HG03196 (cell line): Measurements from ENCODE around the gene STX18.
A peak's percentile ranks its signal among the peaks of the same experiment; 100 is the strongest.
"Not testable (repeated sequence)": the region's sequence is repeated elsewhere in the genome, so short reads cannot be mapped to it uniquely, and the experiment has no call there.

ENCODE experiments used
- ATAC-seq: cut with Tn5 transposase; IDR thresholded peaks from one replicate; pipeline ENCODE4 v1.9.1; 2021; ENCODE audit not compliant: unreplicated experiment

The STX18 gene

DNA sequence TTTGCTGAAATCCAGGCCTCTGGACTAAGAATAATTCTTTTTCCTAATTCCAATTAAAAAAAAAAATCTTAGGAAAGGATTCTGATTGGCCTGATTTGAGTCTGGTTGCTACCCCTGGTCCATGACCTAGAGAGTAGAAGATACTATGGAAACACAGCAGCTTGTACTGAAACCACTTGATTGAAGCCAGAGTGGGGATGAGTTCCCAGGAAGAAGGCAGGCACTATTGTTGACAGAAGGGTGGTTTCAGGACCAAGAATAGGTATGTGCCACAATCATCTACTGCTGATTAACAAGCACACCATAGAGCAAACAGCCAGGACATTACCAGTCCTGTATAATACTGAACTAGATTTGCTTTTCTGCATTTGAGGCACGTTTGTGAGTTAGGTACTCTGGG lies 29.6 kb downstream of the STX18 start:
- ATAC-seq = no peak

DNA sequence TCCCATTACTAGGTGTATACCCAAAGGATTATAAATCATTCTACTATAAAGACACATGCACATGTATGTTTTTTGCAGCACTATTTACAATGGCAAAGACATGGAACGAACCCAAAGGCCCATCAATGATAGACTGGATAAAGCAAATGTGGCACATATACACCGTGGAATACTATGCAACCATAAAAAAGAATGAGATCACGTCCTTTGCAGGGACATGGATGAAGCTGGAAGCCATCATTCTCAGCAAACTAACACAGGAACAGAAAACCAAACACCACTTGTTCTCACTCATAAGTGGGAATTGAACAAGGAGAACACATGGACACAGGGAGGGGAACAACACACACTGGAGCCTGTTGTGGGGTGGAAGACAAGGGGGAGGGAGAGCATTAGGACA lies 31.2 kb downstream of the STX18 start:
- ATAC-seq = not testable (repeated sequence)

DNA sequence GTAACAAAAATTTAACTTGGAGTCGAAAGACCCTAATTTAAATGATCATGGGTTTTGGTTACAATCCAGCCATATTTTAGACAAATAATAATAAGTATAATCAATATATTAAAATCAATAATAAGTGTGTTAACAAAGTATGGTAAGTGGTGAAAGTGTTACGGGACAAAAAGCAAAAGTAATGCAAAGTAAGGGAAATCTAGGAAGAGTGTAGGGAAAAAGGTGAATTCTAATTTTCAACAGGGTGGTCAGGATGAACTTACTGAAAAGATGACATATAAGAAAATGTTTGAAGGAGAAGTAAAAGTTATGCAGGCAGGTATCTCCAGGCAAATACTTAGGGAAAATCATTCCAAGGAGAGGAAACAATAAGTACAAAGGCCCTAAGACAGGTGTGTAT lies 32.3 kb downstream of the STX18 start:
- no peak for ATAC-seq

DNA sequence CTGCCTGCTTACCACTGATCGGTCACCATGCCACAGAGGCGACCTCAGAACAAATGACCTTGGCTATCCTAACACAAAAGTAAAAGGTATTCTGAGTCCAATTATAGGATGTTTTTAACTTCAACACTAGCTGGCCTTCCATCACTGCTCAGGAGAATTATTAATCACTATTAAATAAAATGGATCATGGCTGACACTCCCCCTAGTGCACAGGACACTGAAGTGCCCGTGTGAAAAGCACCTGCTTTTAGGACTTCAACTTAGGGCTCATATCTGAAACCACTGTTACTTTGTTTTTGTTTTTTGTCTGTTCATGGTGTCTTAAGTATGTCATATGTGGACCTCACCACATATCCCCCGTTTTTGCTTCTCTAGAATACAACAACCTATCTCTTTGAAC lies 33.9 kb downstream of the STX18 start:
- ATAC-seq = no peak

DNA sequence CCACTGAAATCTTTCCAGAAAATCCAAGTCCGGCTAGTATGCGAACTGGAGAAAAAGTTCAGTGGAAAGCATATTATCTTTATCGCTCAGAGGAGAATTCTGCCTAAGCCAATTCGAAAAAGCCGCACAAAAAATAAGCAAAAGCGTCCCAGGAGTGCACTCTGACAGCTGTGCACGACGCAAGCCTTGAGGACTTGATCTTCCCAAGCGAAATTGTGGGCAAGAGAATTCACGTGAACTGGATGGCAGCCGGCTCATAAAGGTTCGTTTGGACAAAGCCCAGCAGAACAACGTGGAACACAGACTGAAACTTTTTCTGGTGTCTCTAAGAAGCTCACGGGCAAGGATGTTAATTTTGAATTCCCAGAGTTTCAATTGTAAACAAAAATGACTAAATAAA lies 34.4 kb downstream of the STX18 start:
- no peak for ATAC-seq

DNA sequence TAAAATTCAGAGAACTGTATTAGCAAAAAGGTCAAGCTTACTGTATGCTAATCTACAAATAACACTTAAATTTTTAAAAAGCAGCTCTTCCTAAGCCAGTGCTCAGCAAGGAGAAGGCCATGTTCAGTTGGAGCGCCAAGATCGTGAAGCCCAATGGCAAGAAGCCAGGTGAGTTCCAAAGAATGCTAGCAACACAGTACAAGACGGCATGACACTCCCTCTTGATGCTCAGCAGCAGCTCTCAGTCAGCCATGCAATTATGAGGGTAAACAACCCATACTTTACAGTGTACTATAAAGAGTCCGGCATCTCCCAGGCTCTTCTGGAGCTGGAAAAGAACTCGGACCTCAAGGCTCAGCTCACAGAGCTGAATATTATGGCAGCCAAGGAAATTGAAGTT lies 34.9 kb downstream of the STX18 start:
- no peak for ATAC-seq

DNA sequence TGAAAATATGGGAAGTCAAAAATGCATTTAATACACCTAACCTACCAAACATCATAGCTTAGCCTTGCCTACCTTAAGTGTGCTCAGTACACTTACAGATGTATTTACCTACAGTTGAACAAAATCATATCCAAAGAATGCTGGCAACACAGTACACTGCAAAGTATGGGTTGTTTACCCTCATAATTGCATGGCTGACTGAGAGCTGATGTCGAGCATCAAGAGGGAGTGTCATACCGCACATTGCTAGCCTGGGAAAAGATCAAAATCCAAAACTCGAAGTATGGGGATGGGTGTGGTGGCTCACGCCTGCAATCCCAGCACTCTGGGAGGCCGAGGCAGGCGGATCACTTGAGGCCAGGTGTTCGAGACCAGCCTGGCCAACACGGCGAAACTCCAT lies 36.6 kb downstream of the STX18 start:
- ATAC-seq = not testable (repeated sequence)

DNA sequence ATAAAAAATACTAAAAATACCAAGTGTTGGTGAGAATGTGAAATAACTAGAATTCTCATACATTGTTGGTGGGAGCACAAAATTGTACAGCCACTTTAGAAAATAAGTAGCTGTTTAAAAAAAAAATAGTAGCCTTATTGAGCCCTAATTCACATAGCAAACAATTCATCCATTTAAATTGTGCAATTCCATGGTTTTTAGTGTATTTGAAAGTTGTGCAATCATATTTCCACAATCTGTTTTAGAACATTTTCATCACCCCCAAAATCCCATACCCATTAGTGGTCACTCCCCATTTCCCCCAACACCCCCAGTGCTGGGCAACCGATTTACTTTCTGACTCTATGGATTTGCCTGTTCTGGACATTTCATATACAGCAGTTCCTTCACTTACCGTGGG lies 37.1 kb downstream of the STX18 start:
- no peak for ATAC-seq

DNA sequence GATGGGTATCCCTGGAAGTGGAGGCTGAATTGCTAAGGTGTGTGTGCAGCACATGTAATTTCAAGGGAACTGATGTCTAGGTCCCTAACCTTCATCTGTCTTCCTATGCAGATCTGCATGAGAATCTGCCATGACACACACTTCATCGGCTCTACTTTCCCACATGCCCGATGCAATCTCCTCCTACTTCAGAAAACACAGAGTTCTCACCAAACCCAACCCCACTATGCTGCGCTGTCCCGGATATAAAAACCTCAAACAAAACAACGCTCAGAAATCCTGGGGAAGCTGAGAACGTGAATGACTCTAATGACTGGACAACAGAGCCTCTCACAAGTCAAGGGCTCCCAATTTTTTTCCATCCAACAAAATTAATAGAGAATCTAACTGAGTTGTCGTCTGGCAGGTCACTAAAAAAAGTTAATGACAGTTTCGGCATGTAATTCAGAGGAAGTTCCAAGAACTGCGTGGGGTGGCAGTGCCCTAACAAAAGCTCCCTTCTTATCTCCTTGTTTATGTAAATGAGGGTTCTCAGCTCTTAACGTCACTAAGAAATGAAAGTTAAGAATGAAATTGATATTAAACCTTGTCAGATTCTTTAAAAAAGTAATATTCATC lies 39.0 kb downstream of the STX18 start:
- ATAC-seq = no peak

DNA sequence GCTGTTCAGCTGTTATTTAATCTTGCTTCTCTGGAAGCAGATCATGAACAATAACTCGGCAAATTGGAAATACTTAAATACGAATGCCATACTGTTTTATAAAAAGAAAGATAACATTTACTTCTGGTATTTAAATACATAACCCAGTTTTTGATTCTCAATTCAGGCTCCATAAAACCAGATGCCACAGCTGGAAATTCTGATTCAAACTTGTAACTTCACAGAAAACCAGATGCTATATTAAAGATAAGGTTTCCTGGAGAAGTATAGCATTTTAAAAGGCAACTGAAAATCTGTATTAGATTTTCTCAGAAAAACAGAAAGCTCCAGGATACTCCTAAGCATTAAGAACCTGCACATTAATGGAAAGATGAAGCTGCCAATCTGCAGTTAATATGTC lies 40.2 kb downstream of the STX18 start:
- ATAC-seq = no peak

DNA sequence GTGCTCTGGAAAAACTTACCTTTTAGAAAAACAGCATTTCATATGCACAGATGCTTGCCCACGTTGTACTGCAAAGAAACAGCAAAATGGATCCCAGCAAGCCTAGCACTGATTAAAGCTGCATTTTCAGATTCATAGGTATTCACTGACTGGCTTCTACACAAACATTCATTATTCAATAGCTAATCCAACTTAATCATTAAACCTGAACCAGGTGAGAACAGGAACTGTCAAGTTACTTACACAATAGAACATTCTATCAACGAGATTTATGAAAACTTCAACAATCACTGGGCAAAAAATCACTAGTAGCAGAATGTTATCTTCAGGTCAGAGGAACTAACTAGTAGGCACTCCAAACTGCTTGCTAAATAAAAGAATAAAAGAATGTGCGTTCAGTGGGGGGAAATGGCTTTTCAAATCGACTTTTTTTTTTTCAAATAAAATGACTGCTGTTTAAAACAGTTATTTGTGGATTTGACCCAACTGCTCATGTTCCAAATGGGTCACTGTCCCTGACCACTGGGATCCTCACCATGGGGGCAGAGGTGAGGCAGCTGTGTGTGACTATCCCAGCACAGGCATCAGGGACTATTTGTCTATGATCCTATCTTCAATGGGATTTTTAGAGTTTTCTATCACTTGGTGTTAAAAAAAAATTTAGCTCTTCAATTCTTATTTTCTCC lies 42.3 kb downstream of the STX18 start:
- ATAC-seq = no peak

DNA sequence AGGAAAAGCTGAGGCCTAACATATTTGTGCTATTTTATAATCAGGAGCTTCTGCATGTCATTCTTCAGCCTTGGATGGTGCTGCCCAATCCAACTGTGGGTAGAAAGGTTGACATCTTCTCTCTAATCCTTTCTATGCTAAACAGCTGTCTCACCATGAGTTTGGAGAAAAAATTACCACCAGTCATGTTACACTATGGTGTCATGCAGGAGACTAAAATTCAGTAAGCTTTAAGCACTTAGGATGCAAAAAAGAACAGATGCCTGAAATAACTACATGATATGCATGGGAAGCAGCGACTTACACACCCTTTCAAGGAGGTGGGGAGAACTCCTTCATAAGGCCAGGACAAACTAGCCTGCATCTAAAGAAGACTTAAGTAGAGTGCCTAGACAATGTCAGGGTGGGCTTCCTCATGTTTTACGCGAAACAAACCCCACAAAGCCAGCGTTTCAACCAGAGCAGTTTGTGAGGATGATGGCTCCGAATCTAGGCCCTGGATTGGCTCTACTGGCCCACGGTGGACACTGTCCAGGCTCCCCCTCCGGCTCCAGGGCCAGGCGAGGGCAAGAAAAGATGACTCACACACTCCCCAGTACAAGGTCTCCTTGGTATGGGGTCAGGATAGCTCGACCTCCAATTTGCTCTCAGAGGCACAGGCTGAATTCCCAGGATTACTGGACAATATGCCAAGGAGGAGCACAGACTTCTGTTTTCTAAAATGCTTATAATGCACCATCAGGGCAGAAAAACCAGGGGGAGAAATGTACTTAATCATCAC lies 45.1 kb downstream of the STX18 start:
- no peak for ATAC-seq

DNA sequence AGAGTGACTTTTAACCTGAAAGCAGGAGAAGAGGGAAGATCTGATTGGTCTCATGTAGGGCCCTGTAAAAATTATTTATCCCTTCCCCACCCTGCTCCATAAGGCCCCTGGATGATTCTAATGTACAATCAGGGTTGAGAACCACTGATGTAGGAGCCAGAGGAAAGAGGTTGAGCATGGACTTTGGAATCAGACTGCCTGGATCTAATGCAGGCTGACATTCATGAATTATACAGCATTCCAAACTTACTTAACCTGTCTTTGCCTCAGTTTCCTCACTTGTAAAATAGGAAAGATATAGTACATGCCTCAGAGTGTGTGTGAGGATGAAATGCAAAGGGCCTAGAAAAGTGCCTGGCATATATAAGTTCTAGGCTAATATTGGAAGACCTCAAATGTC lies 47.0 kb downstream of the STX18 start:
- no peak for ATAC-seq

DNA sequence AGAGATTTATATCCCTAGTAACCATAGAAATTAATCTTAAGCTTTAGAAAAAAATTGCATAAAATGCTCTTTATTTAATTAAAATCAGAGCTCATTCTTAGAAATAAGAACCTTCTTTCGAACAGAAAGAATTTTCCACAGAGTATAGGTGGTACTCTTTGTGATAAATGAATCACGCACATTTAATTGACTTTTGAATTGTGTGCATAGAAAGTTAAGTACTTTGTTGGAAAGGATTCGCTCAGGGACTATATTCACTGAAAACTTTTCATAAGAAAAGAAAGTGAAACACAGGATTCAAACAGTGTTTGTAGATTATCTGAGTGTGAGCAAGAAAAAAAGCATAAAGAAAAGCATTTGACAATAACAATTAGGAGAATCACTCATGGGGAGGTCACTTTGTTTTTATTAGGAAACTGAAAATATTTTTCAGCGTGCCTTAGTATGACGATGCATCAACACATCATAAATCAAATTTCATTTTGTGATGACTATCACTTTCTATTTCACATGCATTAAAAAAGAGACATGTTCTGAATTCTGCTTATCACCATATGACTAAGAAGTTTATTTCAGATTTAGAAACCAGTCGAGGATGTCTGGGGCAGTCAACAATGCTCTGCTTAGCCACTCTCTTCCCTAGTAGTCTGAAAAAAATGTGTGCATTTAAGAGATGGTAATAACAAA lies 49.5 kb downstream of the STX18 start:
- ATAC-seq = peak; percentile 68

DNA sequence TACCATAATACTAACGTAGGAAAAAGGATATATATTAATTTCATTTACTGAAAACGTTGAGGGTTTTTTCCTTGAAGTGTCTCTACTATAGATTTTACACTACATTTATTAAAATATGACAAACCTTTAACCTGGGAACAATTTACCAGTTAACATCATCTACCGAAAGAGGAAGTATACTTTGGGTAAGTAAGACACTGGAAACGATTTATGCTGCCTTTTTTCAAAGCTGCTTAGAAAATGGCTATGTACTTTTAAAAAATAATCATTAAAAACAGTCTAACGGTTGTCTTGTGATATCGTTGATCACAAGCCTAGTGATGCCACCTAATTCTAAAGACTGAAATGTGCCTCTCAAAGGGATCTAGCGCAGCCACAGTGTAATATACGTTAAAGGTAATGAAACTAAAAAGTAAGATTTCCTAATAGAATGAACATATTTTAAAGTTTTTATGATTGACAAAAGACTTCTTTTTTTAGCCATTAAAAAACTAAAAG lies 50.4 kb downstream of the STX18 start:
- ATAC-seq = no peak

DNA sequence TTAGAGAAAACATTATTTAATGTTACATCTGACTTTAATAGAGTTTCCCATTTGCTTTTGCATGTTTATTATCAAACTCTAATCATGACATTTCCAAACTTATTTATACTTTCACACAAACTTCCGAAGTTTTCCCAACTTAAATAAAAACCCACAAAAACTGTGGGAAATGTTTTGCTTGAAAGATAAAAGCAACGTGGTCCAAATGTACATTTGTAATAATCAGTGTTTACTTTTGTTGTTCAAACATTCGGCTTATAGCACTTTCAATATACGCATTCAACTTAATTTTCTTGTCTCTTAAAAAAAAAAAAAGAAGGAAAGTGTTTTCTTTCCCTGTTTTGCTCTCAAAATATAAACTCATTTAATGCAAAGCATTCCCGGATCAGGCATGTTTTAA lies 51.0 kb downstream of the STX18 start:
- ATAC-seq = no peak

DNA sequence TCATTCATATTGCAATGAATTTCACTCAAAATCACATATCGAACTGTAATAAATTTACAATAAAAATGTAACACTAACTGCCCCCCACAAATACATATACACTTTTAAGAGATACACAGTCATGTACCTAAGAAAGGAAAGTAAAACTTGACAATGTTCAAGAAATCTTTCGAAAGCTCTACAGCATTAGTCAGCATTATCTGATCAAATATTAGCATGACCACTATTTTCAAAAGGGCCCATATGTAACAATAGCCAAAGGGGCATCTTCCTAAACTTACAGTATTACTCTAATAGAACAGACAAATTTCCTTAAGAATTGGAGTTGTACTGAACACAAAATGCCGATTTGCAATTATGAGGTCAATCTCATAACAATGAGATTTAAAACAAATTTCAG lies 51.8 kb downstream of the STX18 start:
- ATAC-seq = no peak

DNA sequence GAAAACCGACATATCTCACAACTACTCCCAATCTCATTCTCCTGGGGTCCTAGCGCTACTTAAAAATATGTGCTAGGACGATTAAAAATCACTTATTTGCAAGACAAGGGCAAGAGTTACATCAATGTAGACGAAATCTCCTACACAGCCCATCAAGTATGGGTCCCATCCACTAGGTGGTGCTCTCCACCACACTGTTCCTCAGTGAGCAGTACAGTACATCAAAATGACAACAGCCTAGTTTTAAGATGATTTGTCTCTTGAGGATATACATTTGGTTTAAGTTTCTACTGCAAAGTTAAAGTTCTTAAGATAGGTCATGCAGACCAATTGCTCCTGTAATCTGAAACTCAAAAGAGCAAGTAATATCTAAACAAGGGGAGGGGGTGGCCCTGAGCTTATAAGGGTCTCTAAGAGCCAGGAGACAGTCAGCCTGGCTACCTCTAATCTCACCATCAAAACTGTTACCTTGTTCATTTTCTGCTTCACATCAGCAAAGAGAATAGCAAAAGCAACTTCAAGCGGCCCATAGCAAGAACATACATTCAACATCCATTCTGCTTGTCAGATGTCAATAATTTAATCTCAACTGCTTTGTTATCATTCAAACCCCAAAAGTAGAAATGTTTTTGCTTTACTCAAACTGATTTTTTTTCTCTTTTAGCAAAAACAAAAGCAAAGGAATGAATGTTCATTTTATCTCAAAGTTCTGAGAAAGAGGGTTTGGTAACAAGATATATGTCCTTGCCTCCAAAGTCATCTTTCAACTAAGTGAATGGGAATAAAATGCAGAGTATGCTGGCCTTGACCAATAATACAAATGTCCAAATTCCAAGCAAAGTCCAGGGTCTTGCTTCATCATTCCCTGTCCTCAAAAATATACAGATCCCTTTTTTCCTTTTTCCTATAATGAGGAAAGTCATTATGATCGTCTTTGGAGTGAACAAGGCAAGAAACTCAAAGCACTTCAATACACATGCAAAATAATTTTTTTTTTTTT lies 53.1 kb downstream of the STX18 start:
- peak; percentile 75 for ATAC-seq

DNA sequence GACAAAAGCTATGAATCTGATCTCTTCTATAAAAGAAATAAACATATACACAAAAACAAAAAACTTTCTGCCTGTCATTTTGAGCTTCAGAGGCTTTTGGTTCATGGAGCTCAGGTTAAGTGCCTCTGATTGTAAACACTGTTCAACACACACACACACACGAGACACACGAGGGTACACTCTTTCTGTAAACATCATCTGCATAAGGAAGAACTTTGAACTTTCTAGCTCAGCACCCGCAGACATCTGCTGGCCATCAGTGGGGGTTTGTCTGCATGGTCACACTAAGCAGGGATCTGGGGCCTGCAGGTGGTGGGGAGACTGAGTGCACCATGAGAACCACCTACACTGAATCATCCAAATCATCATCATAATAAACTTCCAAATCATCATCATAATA lies 54.9 kb downstream of the STX18 start:
- ATAC-seq = no peak

DNA sequence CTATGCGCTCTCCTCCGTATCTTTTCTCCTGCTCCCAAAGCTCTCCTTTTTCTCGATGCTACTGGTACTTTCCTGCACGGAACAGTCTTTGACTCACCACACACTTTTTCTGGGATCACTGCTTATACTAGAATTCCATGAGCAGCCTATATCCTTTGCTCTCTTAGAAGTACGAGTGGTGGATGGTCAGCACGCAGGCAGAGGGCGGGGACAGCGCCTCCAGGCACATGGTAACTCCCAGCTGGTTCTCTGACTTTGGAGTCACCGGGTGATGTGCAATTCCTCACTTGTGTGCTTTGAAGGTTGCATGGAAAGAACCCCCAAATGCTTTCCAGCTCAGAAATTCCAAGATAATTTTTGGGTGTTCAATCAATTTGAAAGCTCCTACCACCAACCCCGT lies 56.0 kb downstream of the STX18 start:
- no peak for ATAC-seq
